OCI-LY1 (cell line): ENCODE results near the gene MIAT.

Source experiments
- CTCF ChIP-seq: fragments of 200-600 bp; sonication (generic), shearing (Covaris generic); IDR thresholded peaks from 2 replicates; pipeline ENCODE4 v1.5.1; 2017; ENCODE audit warnings: mild to moderate bottlenecking, antibody characterized with exemption, low read length, moderate library complexity, mixed read lengths
- EZH2 ChIP-seq: fragments of 200-600 bp; sonication (generic), shearing (Covaris generic); IDR thresholded peaks from 2 replicates; pipeline ENCODE4 v1.8.0; 2017; ENCODE audit warnings: borderline replicate concordance, mixed run types, mild to moderate bottlenecking, antibody characterized with exemption, low read length, moderate library complexity, mixed read lengths

DNA sequence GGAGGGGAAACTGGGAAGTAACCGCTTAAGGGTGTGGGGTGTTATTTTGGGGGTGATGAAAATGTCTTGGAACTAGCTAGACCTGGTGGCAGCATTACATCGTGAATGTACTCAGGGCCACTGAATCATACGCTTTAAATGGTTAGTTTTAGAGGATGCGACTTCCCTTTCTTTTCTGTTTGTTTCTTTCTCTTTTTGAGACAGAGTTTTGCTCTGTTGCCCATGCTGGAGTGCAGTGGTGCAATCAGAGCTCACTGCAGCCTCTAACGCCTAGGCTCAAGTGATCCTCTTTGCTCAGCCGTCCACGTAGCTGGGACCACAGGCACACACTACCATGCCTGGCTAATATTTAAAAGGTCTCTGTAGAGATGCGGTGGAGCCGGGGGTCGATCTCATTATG, 5.6 kb upstream of the MIAT start:
- TF ChIP-seq CTCF (no peak), EZH2 (no peak)
